ENCODE results near the gene PPM1J. TPM values are rescaled to one million over a fixed set of nuclear protein-coding genes. Genes with fewer than 3 reads are reported as not detected.

PPM1J gene
- total RNA-seq, 1 experiment from 2014 or later, result 0.51 TPM

DNA sequence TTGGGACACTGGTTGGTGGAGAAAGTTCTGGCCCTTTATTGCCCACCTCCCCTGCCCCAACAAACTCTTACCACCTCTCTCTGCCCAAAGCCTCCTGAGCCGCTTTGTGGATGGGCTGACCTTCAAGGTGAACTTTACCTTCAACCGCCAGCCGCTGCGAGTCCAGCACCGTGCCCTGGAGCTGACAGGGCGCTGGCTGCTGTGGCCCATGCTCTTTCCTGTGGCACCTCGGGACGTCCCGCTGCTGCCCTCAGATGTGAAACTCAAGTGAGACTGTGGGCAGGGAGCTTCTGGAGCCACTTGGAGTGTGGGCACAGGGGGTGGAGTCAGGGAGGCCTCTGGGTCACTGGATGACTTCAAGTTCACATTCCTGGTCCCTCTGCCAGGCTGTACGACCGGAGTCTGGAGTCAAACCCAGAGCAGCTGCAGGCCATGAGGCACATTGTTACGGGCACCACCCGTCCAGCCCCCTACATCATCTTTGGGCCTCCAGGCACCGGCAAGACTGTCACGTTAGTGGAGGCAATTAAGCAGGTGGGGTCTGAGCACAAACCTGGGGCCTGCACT lies 20.7 kb downstream of the PPM1J start:
- H3K27ac ChIP-seq (ENCODE audit: low read length), result no peak overlapping the region
- no peaks in the 10 kb centered on the region for H3K27me3 ChIP-seq (ENCODE audit: control insufficient read depth, insufficient read depth, low read length)
- ATAC-seq, result no peak
- H3K4me1 ChIP-seq (ENCODE audit: control insufficient read depth, insufficient read depth, low read length), result peaks cover 8% of the 10 kb centered on the region
- no peaks in the 10 kb centered on the region for H3K9me3 ChIP-seq (ENCODE audit: control insufficient read depth, insufficient read depth, low read depth, low read length)
- POLR2A ChIA-PET, result no interaction called here
- in situ Hi-C loops (cut with HindIII; ENCODE audit: low pct_unique_long_range_greater_than_20kb, low sequenced_read_pairs) (no loop called here), intact Hi-C loops (cut with micrococcal nuclease; ENCODE audit: unreplicated experiment) (no loop called here)
- DNase-seq (ENCODE audit: low read depth, low spot score), result no peak
- TF ChIP-seq POLR2AphosphoS5 (IDR thresholded peaks at IDR 0.05; ENCODE audit: low read depth, low read length), result no peak
- no peak for TF ChIP-seq SIN3A (IDR thresholded peaks at IDR 0.05; ENCODE audit: borderline replicate concordance, insufficient read depth, low read depth, low read length)
- no peak overlapping the region for H3K4me3 ChIP-seq (ENCODE audit: low read depth in 2 of 2, low read length in 2 of 2)
- no TSS peak for BruUV-seq (replicated peaks)
- H3K36me3 ChIP-seq (ENCODE audit: control insufficient read depth, insufficient read depth, low read length), result no peaks in the 10 kb centered on the region; the same call in 1 of the 2 replicates
- CTCF ChIA-PET, result no interaction called here

DNA sequence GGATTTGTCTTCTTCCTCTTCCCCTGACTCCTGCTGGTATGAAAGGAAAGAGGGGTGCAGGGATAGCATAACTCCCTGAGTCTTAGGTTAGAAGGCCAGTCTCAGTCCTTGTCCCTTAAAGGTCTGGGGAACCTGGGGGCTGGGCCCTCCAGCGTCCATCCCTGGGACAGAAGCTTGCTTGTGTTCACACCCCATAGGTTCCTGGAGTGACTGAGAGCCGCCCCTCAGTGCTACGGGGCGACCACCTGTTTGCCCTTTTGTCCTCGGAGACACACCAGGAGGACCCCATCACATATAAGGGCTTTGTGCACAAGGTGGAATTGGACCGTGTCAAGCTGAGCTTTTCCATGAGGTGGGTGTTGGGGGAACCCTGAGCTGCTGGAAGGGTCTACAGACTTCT lies 21.3 kb downstream of the PPM1J start:
- DNase-seq (ENCODE audit: low read depth, low spot score) (no peak), ATAC-seq (no peak)
- Histone ChIP-seq H3K36me3 (ENCODE audit: control insufficient read depth, insufficient read depth, low read length) (no peaks in the 10 kb centered on the region; the same call in 1 of the 2 replicates), H3K4me3 (ENCODE audit: low read depth in 2 of 2, low read length in 2 of 2) (no peak overlapping the region), H3K4me1 (ENCODE audit: control insufficient read depth, insufficient read depth, low read length) (peaks cover 6% of the 10 kb centered on the region; the same call in 1 of the 2 replicates), H3K27ac (ENCODE audit: low read length) (no peak overlapping the region), H3K27me3 (ENCODE audit: control insufficient read depth, insufficient read depth, low read length) (no peaks in the 10 kb centered on the region), H3K9me3 (ENCODE audit: control insufficient read depth, insufficient read depth, low read depth, low read length) (no peaks in the 10 kb centered on the region)
- ChIA-PET POLR2A (no interaction called here), CTCF (interaction anchor here (0.6 kb wide), 2 partner anchors 9 to 380 kb away, joined by 3 to 7 read pairs; no protein-coding TSS in a partner anchor)
- in situ Hi-C loops (cut with HindIII; ENCODE audit: low pct_unique_long_range_greater_than_20kb, low sequenced_read_pairs) (no loop called here), intact Hi-C loops (cut with micrococcal nuclease; ENCODE audit: unreplicated experiment) (no loop called here)
- no peak for TF ChIP-seq POLR2AphosphoS5 (IDR thresholded peaks at IDR 0.05; ENCODE audit: low read depth, low read length)
- TF ChIP-seq TCF7L2 (IDR thresholded peaks at IDR 0.05; ENCODE audit: low read depth, low read length), result no peak
- TF ChIP-seq, protein P1, sequence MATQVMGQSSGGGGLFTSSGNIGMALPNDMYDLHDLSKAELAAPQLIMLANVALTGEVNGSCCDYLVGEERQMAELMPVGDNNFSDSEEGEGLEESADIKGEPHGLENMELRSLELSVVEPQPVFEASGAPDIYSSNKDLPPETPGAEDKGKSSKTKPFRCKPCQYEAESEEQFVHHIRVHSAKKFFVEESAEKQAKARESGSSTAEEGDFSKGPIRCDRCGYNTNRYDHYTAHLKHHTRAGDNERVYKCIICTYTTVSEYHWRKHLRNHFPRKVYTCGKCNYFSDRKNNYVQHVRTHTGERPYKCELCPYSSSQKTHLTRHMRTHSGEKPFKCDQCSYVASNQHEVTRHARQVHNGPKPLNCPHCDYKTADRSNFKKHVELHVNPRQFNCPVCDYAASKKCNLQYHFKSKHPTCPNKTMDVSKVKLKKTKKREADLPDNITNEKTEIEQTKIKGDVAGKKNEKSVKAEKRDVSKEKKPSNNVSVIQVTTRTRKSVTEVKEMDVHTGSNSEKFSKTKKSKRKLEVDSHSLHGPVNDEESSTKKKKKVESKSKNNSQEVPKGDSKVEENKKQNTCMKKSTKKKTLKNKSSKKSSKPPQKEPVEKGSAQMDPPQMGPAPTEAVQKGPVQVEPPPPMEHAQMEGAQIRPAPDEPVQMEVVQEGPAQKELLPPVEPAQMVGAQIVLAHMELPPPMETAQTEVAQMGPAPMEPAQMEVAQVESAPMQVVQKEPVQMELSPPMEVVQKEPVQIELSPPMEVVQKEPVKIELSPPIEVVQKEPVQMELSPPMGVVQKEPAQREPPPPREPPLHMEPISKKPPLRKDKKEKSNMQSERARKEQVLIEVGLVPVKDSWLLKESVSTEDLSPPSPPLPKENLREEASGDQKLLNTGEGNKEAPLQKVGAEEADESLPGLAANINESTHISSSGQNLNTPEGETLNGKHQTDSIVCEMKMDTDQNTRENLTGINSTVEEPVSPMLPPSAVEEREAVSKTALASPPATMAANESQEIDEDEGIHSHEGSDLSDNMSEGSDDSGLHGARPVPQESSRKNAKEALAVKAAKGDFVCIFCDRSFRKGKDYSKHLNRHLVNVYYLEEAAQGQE (IDR thresholded peaks at IDR 0.05; ENCODE audit: insufficient read depth in 1 of 2, low read depth in 2 of 2, low read length in 1 of 2), result no peak
- TF ChIP-seq, protein P2, sequence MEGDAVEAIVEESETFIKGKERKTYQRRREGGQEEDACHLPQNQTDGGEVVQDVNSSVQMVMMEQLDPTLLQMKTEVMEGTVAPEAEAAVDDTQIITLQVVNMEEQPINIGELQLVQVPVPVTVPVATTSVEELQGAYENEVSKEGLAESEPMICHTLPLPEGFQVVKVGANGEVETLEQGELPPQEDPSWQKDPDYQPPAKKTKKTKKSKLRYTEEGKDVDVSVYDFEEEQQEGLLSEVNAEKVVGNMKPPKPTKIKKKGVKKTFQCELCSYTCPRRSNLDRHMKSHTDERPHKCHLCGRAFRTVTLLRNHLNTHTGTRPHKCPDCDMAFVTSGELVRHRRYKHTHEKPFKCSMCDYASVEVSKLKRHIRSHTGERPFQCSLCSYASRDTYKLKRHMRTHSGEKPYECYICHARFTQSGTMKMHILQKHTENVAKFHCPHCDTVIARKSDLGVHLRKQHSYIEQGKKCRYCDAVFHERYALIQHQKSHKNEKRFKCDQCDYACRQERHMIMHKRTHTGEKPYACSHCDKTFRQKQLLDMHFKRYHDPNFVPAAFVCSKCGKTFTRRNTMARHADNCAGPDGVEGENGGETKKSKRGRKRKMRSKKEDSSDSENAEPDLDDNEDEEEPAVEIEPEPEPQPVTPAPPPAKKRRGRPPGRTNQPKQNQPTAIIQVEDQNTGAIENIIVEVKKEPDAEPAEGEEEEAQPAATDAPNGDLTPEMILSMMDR (IDR thresholded peaks at IDR 0.05), result no peak
- no peak for TF ChIP-seq SIN3A (IDR thresholded peaks at IDR 0.05; ENCODE audit: borderline replicate concordance, insufficient read depth, low read depth, low read length)
- BruUV-seq (replicated peaks), result no TSS peak

DNA sequence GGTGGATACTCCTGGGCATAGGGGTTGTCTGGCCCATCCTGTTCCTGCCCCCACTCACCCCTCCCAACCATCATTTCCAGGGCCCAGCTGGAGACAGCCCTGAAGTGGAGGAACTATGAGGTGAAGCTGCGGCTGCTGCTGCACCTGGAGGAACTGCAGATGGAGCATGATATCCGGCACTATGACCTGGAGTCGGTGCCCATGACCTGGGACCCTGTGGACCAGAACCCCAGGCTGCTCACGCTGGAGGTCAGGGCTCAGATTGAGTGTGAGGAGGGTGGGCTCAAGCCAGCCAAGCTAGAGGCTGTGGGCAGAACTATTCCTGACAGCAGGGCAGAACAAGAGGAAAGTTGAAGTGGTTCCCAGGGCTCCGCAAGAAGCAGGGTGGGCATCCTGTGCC lies 22.5 kb downstream of the PPM1J start:
- no peak overlapping the region for H3K27ac ChIP-seq (ENCODE audit: low read length)
- no peaks in the 10 kb centered on the region for H3K27me3 ChIP-seq (ENCODE audit: control insufficient read depth, insufficient read depth, low read length)
- in situ Hi-C loops (cut with HindIII; ENCODE audit: low pct_unique_long_range_greater_than_20kb, low sequenced_read_pairs) (no loop called here), intact Hi-C loops (cut with micrococcal nuclease; ENCODE audit: unreplicated experiment) (no loop called here)
- ChIA-PET CTCF (no interaction called here), POLR2A (no interaction called here)
- no peak overlapping the region for H3K4me3 ChIP-seq (ENCODE audit: low read depth in 2 of 2, low read length in 2 of 2)
- BruUV-seq (replicated peaks), result no TSS peak
- TF ChIP-seq POLR2AphosphoS5 (IDR thresholded peaks at IDR 0.05; ENCODE audit: low read depth, low read length) (no peak), TCF7L2 (IDR thresholded peaks at IDR 0.05; ENCODE audit: low read depth, low read length) (no peak)
- TF ChIP-seq, protein P1 (IDR thresholded peaks at IDR 0.05; ENCODE audit: insufficient read depth in 1 of 2, low read depth in 2 of 2, low read length in 1 of 2), result no peak
- H3K36me3 ChIP-seq (ENCODE audit: control insufficient read depth, insufficient read depth, low read length), result no peaks in the 10 kb centered on the region; the same call in none of the 2 replicates
- no peak for ATAC-seq
- H3K4me1 ChIP-seq (ENCODE audit: control insufficient read depth, insufficient read depth, low read length), result no peaks in the 10 kb centered on the region
- H3K9me3 ChIP-seq (ENCODE audit: control insufficient read depth, insufficient read depth, low read depth, low read length), result no peaks in the 10 kb centered on the region
- DNase-seq (ENCODE audit: low read depth, low spot score), result no peak

All from Panc1 (cell line).